Spleen (tissue), 11 donors: ENCODE measurements around the gene ADGRD1. TPM values are rescaled to one million over a fixed set of nuclear protein-coding genes. Genes with fewer than 3 reads are reported as not detected.
A peak's percentile ranks its signal among the peaks of the same experiment; 100 is the strongest.

Source experiments
- DNase-seq: peaks from one replicate; pipeline ENCODE4 v3.0.0-alpha.2; 2020
- H3K27ac ChIP-seq, 8 donors: fragments of 200-600 bp; sonication (generic) in 7 of 8; 1 replicate in 4 of 8; 2 replicates in 4 of 8; pipeline versions ENCODE4 v1.5.0 to v1.8.0; 2016 to 2021; ENCODE audit warnings: inconsistent platforms in 4 of 8, mild to moderate bottlenecking in 4 of 8, moderate library complexity in 1 of 8
- H3K27me3 ChIP-seq, 7 donors: fragments of 200-600 bp; sonication (generic) in 6 of 7; replicated peaks in 1 of 7; 1 replicate in 4 of 7; 2 replicates in 3 of 7; pipeline versions ENCODE4 v1.5.0 to v1.8.0; 2016 to 2021; ENCODE audit warnings: inconsistent platforms in 3 of 7, mild to moderate bottlenecking in 1 of 7
- H3K36me3 ChIP-seq, 6 donors: fragments of 200-600 bp; sonication (generic) in 5 of 6; 1 replicate in 4 of 6; 2 replicates in 2 of 6; pipeline versions ENCODE4 v1.5.0 to v1.8.0; 2016 to 2021; ENCODE audit warnings: inconsistent platforms in 2 of 6
- H3K4me1 ChIP-seq, 6 donors: fragments of 200-600 bp; sonication (generic) in 5 of 6; 1 replicate in 3 of 6; 2 replicates in 3 of 6; pipeline versions ENCODE4 v1.5.0 to v1.8.0; 2016 to 2021; ENCODE audit warnings: inconsistent platforms in 3 of 6
- H3K4me3 ChIP-seq, 8 donors: fragments of 200-600 bp; sonication (generic) in 7 of 8; 1 replicate in 4 of 8; 2 replicates in 4 of 8; pipeline versions ENCODE4 v1.5.0 to v1.8.0; 2016 to 2021; ENCODE audit warnings: inconsistent platforms in 4 of 8, mild to moderate bottlenecking in 4 of 8, moderate library complexity in 2 of 8
- H3K9me3 ChIP-seq, 8 donors: fragments of 200-600 bp; sonication (generic) in 7 of 8; 1 replicate in 4 of 8; 2 replicates in 4 of 8; pipeline versions ENCODE4 v1.5.0 to v1.8.0; 2016 to 2021; ENCODE audit warnings: inconsistent platforms in 4 of 8
- POLR2A ChIP-seq, 3 donors: fragments of 450-650 bp; IDR thresholded peaks; one replicate each; pipeline ENCODE4 v1.5.1; 2017; ENCODE audit warnings: antibody characterized with exemption in 3 of 3, mild to moderate bottlenecking in 1 of 3
- POLR2AphosphoS5 ChIP-seq, 3 donors: sonication (generic); formaldehyde crosslinking; IDR thresholded peaks; one replicate each; pipeline ENCODE4 v1.5.1; 2017; ENCODE audit warnings: antibody characterized with exemption in 3 of 3
- WGBS, 5 donors: extraction: QIAGEN DNeasy Blood & Tissue Kit in 3 of 5; methylation state at CpG; one replicate each; pipeline versions ENCODE4 v1.1.5 to v1.1.7; 2013 to 2018; 5-methylcytosine and 5-hydroxymethylcytosine counted together
- intact Hi-C: fragments of 100-400 bp; cut with DNase I; formaldehyde crosslinking; loops from one replicate; pipeline ENCODE4 v1.15.0; 2023; ENCODE audit warnings: low total_unique reads
- polyA plus RNA-seq, 3 donors: library from polyadenylated mRNA; stranded (reverse); fragments of 200-250 nt; gene quantifications; one replicate each; pipeline ENCODE4 v1.2.1, GENCODE V29; 2013
- total RNA-seq, 7 donors: library from RNA; depleted of rRNA in 3 of 7; stranded (reverse); fragments of >200 nt in 3 of 7; fragmentation: NEBNext Ultra II Directional in 4 of 7; extraction: Animal tissue kit (Norgen Biotek cat#: 25700) in 4 of 7; gene quantifications; one replicate each; pipeline versions ENCODE4 v1.1.0 to v1.2.1, GENCODE V29; 2016 to 2021
- TF ChIP-seq, protein P1 (sequence below), 11 experiments: fragments of 200-600 bp in 7 of 11; fragments of 450-650 bp in 4 of 11; sonication (generic) in 4 of 11; IDR thresholded peaks in 8 of 11; conservative IDR thresholded peaks in 3 of 11; 1 replicate in 7 of 11; 2 replicates in 4 of 11; pipeline versions ENCODE4 v1.4.0 to v1.8.0; 2016 to 2021; ENCODE audit warnings: antibody characterized with exemption in 11 of 11, inconsistent platforms in 4 of 11, mild to moderate bottlenecking in 1 of 11
- donor health status: healthy with polysubstance abuse.
- donor health status: DM: no; HTN: no; CAD: no; lungs with moderate emphysema.
- donor health status: DM: no; HTN: no; CAD: no.
- donor health status: Bipolar disorder and iron deficiency.
- donor health status: healthy.
- donor health status: DM: no; HTN: no; CAD: no.
- donor health status: DM: yes; HTN: yes; CAD: no.

The ADGRD1 gene
- total and polyA plus RNA-seq, 10 donors = 0.89 to 9.7 (median 4.8) TPM

DNA sequence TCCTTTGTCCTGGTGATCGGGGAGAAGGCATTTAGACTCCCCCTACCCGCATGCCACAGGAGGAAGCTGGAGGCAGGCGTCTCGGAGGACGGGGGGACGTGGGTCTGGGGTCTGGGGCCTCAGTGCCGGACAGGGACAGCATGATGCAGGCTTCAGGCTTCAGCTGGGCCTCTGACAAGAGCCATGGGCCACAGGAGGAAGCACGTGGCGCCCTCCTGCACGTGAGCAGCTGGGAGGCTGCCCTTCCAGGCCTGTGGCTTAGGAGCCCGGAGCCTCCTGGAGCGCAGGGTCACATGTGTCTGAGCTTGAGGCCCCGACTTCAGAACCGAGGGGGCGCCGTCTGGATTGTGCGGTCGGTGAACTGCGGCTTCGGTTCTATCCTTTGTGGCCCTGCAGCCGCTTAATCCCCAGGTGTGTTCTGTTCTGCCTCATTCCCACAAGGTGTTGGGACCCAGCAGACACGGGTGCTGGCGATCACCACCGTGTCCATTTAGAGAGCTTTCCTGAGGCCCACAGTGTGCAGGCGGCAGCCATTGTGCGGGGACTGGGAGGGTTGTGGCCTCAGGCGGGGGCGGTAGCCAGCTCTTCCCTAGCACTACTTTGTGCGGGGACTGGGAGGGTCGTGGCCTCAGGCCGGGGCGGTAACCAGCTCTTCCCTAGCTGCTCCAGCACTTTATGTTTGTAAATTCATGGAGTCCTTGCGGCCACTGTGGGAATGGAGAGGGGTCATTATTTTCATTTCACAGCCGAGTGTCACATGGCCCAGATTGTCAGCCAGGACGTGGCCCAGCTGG is 150.2 kb downstream of the ADGRD1 start:
- TF ChIP-seq POLR2AphosphoS5 (IDR thresholded peaks at IDR 0.05) (no peak), POLR2A (IDR thresholded peaks at IDR 0.05) (no peak)
- TF ChIP-seq, protein P1, sequence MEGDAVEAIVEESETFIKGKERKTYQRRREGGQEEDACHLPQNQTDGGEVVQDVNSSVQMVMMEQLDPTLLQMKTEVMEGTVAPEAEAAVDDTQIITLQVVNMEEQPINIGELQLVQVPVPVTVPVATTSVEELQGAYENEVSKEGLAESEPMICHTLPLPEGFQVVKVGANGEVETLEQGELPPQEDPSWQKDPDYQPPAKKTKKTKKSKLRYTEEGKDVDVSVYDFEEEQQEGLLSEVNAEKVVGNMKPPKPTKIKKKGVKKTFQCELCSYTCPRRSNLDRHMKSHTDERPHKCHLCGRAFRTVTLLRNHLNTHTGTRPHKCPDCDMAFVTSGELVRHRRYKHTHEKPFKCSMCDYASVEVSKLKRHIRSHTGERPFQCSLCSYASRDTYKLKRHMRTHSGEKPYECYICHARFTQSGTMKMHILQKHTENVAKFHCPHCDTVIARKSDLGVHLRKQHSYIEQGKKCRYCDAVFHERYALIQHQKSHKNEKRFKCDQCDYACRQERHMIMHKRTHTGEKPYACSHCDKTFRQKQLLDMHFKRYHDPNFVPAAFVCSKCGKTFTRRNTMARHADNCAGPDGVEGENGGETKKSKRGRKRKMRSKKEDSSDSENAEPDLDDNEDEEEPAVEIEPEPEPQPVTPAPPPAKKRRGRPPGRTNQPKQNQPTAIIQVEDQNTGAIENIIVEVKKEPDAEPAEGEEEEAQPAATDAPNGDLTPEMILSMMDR (IDR thresholded peaks at IDR 0.05 in 8 of 11, conservative IDR thresholded peaks at IDR 0.05 in 3 of 11) = no peak
- H3K4me3 ChIP-seq = no peak overlapping the region
- H3K9me3 ChIP-seq = no peaks in the 10 kb centered on the region
- WGBS, 5 donors = 76 to 93% (median 89%) methylated on average over 23 to 35 of the region's 35 CpGs
- H3K4me1 ChIP-seq = peaks cover 0 to 46% (median 10%) of the 10 kb centered on the region in 6 donors
- intact Hi-C loops = no loop called here
- no peak overlapping the region for H3K27ac ChIP-seq
- peaks cover 0 to 24% (median 0%) of the 10 kb centered on the region in 7 donors for H3K27me3 ChIP-seq
- DNase-seq = peak; percentile 73
- H3K36me3 ChIP-seq = no peaks in the 10 kb centered on the region

- intact Hi-C loops = no loop called here
- Histone ChIP-seq H3K9me3 (no peaks in the 10 kb centered on the region), H3K27me3 (peaks cover 0 to 24% (median 0%) of the 10 kb centered on the region in 7 donors), H3K36me3 (no peaks in the 10 kb centered on the region), H3K4me3 (no peak overlapping the region), H3K27ac (no peak overlapping the region), H3K4me1 (peaks cover 0 to 46% (median 10%) of the 10 kb centered on the region in 6 donors)
- 43 to 60% (median 44%) methylated on average over 16 to 32 of the region's 32 CpGs for WGBS, 5 donors
- TF ChIP-seq POLR2AphosphoS5 (IDR thresholded peaks at IDR 0.05) (peak in 2 of 3 donors; percentile 45 to 49), POLR2A (IDR thresholded peaks at IDR 0.05) (no peak)
- TF ChIP-seq, protein P1 (IDR thresholded peaks at IDR 0.05 in 8 of 11, conservative IDR thresholded peaks at IDR 0.05 in 3 of 11) = peak; percentile 64 to 96 (median 88)
- DNase-seq = peak; percentile 95
Measured at GRCh38 chr12:131104463-131105350, 151.0 kb downstream of the ADGRD1 start.

DNA sequence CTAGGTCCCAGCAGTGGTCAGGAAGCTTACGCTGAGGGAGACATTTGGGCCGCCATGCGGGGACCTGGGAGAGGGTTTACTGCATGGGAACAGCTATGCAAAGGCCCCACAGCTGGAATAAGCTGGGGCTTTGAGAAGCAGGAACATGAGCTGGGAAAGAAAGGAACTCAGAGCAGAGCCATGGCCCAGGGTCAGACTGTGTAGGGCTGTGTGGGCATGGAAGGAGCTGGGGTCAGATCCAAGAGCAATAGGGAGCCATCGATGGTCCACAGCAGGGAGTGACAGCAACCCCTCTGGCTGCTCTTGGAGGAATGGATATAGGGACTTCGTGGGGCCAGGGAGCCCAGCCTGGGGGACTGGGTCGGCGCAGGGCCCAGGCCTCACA is 151.6 kb downstream of the ADGRD1 start:
- no peaks in the 10 kb centered on the region for H3K9me3 ChIP-seq
- no peak for DNase-seq
- 88 to 92% (median 89%) methylated on average over 6 to 7 of the region's 7 CpGs for WGBS, 5 donors
- no peak overlapping the region for H3K27ac ChIP-seq
- intact Hi-C loops = no loop called here
- H3K27me3 ChIP-seq = peaks cover 0 to 24% (median 0%) of the 10 kb centered on the region in 7 donors
- TF ChIP-seq, protein P1 (IDR thresholded peaks at IDR 0.05 in 8 of 11, conservative IDR thresholded peaks at IDR 0.05 in 3 of 11) = no peak
- TF ChIP-seq POLR2A (IDR thresholded peaks at IDR 0.05) = no peak
- TF ChIP-seq POLR2AphosphoS5 (IDR thresholded peaks at IDR 0.05) = no peak
- no peak overlapping the region for H3K4me3 ChIP-seq
- peaks cover 0 to 46% (median 10%) of the 10 kb centered on the region in 6 donors for H3K4me1 ChIP-seq
- no peaks in the 10 kb centered on the region for H3K36me3 ChIP-seq
